Stimulated activated CD8-positive, alpha-beta memory T cell treated with anti-CD3 and anti-CD28 coated beads, Interleukin-7, amount 100 ng/mL, for 48 hours (primary cell): ENCODE results near the gene ZNF76.
A peak's percentile ranks its signal among the peaks of the same experiment; 100 is the strongest.

ENCODE experiments used
- DNase-seq, 2 donors: peaks; one replicate each; pipeline ENCODE4 v3.0.0-alpha.2; 2020; ENCODE audit warnings: low read depth in 1 of 2; ENCODE audit errors: extremely low read depth in 1 of 2

The ZNF76 gene

GRCh38 chr6:35259194-35259947, at the start of gene ZNF76:
Gene ZNF76, plus strand, starts transcription at chr6:35259735. Its CDS starts 21,417 bp downstream, at chr6:35281152.
- peak; percentile 83 to 86 for DNase-seq

- no peak for DNase-seq
Observed at GRCh38 chr6:35213298-35213791, 46.2 kb upstream of the ZNF76 start.

GRCh38 chr6:35213824-35214756, 45.4 kb upstream of the ZNF76 start, which contains the start of gene SCUBE3:
Gene SCUBE3, plus strand, starts transcription at chr6:35213956. Its CDS starts 463 bp downstream, at chr6:35214419.
- DNase-seq, result no peak

GRCh38 chr6:35214869-35215664, 44.5 kb upstream of the ZNF76 start:
- DNase-seq, result no peak

GRCh38 chr6:35215665-35216411, 43.7 kb upstream of the ZNF76 start:
- no peak for DNase-seq

GRCh38 chr6:35216412-35216732, 43.2 kb upstream of the ZNF76 start:
- DNase-seq, result no peak

GRCh38 chr6:35216851-35217811, 42.4 kb upstream of the ZNF76 start:
- no peak for DNase-seq

GRCh38 chr6:35218021-35218420, 41.5 kb upstream of the ZNF76 start:
- DNase-seq, result no peak

- no peak for DNase-seq
Observed at GRCh38 chr6:35218456-35218855, 41.1 kb upstream of the ZNF76 start.

GRCh38 chr6:35219683-35220326, 39.7 kb upstream of the ZNF76 start:
- DNase-seq, result no peak

GRCh38 chr6:35220711-35221110, 38.8 kb upstream of the ZNF76 start:
- no peak for DNase-seq

GRCh38 chr6:35223396-35223795, 36.1 kb upstream of the ZNF76 start:
- no peak for DNase-seq

GRCh38 chr6:35224720-35225119, 34.8 kb upstream of the ZNF76 start:
- no peak for DNase-seq

- DNase-seq, result no peak
Observed at GRCh38 chr6:35228481-35228880, 31.1 kb upstream of the ZNF76 start.

GRCh38 chr6:35229304-35229703, 30.2 kb upstream of the ZNF76 start:
- no peak for DNase-seq

GRCh38 chr6:35230498-35230897, 29.0 kb upstream of the ZNF76 start:
- no peak for DNase-seq

- DNase-seq, result no peak
Observed at GRCh38 chr6:35230950-35231349, 28.6 kb upstream of the ZNF76 start.

GRCh38 chr6:35231563-35231962, 28.0 kb upstream of the ZNF76 start:
- DNase-seq, result no peak

GRCh38 chr6:35234901-35235300, 24.6 kb upstream of the ZNF76 start:
- DNase-seq, result no peak
